ENCODE measurements around the gene KPTN.

Gene KPTN

DNA sequence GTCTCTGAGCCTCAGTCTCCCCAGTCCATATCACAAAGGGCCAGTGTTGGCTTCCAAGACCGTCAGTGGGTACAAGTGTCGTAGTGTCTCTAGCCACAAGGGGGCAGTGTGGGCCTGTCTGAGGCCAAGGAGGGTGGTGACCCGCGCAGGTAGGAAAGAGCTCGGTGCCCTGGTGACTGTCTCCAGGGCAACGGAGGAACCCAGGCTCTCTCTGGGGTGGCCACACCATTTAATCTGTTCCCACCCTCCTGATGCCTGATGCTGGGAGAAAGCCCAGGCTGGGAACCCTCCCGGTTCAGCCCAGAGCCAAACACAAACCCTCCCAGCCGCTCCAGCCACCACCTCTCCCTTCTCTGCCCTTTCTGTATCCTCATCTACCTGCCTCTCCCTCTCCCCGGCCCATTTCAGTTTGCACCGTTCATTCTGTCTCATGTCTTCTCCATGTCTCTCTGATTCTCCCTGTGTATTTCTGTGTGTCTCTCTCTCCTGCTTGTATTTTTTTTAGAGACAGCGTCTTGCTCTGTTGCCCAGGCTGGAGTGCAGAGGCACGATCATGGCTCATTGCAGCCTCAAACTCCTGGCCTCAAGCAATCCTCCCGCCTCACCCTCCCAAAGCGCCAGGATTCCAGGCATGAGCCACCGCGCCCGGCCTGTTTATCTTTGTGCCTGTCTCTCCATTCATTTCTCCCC lies 47.2 kb downstream of the KPTN start:
- in situ Hi-C loops (cut with MboI; ENCODE audit: low sequenced_read_pairs): loop anchor here (10.0 kb wide), 1 partner anchor 268 kb away; no protein-coding TSS in a partner anchor

DNA sequence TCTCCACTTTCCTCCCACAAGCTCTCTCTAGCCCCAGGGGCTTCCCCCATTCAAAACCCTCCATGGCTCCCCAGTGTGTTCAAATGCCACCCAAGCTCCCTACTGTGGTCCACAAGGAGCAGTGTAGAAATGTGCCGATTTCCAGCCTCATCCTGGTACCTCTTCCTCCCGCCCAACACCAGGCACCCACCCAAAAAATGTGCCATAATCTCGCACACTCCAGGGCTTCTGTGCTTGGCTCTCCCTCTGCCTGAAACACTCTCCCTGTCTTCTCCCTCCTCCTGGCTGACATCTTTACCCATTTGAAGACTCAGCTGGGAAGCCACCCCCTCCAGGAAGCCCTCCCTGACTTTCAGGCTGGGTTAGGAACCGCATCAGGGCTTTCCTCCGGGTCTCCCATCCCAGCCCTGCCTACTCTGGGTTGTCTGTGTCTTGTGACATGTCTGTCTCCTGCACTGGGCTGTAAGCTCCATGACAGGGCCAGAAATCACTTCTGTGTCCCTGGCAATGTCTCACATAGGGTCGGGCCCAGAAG lies 48.1 kb downstream of the KPTN start:
- in situ Hi-C loops (cut with MboI; ENCODE audit: low sequenced_read_pairs): loop anchor here (10.0 kb wide), 1 partner anchor 269 kb away; no protein-coding TSS in a partner anchor

DNA sequence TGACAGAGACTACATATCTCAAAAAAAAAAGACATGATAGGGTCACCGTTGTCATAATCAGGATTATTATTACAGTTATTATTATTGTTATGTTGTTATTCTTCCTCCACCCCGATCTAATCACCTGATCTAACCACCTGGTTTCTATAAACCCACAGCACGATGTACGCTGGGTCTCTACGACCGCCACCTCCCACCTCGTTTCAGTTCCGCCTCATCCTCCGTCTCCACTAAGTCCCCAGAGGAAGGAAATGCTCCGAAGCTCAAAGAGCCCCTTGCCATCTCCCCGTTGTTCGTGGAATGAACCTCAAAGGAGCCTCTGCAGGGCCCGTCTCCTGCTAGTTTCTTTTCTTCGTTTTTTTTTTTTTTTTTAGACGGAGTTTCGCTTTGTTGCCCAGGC lies 48.8 kb downstream of the KPTN start:
- in situ Hi-C loops (cut with MboI; ENCODE audit: low sequenced_read_pairs): loop anchor here (10.0 kb wide), 1 partner anchor 270 kb away; no protein-coding TSS in a partner anchor

DNA sequence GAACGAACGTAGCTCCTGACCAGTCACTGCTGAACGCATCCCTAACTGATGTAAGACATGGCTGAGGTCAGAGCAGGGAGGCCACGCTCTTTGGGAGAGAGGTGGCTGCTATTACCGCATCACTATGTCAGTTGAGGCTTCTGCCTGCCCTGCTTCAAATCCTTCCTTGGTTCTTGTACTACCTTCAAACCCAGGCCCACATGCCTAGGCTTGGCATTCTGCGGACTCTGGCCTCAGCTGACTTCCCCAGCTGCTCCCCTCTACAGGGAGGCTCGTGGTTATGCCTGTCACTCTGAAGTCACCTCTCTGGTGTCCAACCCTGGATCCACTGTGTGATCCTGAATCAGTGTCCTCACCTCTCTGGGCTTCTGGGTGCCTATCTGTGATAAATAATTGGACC lies 49.9 kb downstream of the KPTN start:
- in situ Hi-C loops (cut with MboI; ENCODE audit: low sequenced_read_pairs): loop anchor here (10.0 kb wide), 1 partner anchor 271 kb away; no protein-coding TSS in a partner anchor

DNA sequence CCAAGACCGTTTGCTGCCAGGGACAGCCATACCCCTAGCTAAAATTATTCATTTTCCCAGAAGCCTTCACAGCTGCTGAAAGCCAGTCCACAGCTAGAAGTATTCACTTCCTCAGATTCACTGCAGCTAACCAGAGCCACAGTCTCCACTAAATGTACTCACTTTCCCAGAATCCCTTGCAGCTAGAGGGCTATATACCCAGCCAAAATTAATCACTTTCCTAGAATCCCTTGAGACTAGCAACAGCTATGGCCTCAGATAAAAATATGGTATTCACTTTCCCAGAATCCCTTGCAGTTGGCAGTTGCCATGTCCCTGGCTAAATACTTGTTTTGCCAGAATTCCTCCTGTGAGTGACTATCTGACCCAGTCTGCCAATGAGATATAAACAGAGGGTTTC lies 50.9 kb downstream of the KPTN start:
- in situ Hi-C loops (cut with MboI; ENCODE audit: low sequenced_read_pairs): loop anchor here (10.0 kb wide), 1 partner anchor 272 kb away; no protein-coding TSS in a partner anchor

DNA sequence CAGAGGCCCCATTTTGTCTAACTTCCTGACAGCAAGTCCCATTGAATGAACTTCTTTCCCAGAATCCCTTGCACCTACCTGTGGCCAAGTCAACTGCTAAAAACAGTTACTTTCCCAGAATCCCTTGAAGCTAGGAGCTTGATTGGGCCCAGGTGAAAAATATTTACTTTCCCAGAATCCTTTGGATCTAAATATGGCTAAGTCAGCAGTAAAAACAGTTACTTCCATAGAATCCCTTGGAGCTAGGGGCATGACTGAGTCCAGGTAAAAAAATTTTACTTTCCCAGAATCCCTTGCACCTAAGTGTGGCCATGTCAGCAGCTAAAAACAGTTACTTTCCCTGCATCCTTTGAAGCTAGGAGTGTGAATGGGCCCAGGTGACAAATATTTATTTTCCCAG lies 51.5 kb downstream of the KPTN start:
- in situ Hi-C loops (cut with MboI; ENCODE audit: low sequenced_read_pairs): loop anchor here (10.0 kb wide), 1 partner anchor 272 kb away; no protein-coding TSS in a partner anchor

DNA sequence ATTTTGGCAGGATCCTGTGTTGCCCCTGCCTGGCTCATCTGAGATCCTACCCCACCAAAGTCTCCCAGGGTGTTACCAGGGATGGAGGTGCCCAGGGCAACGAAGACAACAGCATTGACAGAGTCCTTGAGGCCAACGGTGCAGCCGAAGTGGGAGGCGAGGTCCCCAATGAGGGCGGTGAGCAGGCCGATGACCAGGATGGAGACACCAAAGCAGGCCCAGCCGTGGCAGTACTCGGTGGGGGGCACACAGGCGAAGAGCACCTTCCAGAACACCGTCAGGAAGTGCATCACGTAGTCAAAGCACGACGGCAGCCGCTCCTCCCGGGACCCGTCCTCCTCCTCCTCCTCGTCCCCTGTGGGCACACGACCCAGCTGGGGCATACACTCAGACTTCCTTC lies 51.9 kb downstream of the KPTN start:
- in situ Hi-C loops (cut with MboI; ENCODE audit: low sequenced_read_pairs): loop anchor here (10.0 kb wide), 1 partner anchor 273 kb away; no protein-coding TSS in a partner anchor

DNA sequence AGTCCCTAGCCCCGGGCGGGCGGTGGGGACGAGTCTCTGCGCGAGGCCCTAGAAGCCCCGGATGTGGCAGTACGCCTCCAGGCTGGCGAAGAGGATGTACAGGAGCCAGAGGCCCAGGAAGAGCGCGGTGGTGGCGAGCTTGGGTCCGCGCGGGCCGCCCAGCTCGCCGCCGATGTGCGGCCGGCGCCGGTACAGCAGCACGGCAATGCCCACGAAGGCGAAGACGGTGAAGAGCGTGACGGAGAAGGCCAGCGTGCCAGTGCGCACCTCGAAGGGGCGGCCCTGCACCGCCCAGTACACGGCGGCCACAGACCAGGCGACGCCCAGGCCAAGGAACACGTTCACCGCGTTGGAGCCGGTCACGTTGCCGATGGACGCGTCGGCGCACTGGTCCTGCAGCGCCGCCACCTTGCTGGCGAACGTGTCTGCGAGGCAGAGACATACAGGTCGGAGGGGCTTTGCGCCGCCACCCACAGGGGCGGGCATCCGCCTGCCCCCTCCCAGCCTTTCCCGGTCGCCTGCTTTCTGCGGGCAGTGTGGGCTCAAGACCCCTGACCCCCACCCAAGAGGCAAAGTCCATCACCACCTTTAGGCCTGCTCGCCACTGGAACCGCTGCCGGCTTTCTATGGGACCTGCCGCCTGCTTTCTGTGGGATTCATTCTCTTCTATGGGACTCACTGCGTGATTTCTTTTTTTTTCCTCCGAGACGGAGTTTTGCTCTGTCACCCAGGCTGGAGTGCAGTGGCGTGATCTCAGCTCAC lies 53.8 kb downstream of the KPTN start:
- in situ Hi-C loops (cut with MboI; ENCODE audit: low sequenced_read_pairs): loop anchor here (10.0 kb wide), 1 partner anchor 275 kb away; no protein-coding TSS in a partner anchor

DNA sequence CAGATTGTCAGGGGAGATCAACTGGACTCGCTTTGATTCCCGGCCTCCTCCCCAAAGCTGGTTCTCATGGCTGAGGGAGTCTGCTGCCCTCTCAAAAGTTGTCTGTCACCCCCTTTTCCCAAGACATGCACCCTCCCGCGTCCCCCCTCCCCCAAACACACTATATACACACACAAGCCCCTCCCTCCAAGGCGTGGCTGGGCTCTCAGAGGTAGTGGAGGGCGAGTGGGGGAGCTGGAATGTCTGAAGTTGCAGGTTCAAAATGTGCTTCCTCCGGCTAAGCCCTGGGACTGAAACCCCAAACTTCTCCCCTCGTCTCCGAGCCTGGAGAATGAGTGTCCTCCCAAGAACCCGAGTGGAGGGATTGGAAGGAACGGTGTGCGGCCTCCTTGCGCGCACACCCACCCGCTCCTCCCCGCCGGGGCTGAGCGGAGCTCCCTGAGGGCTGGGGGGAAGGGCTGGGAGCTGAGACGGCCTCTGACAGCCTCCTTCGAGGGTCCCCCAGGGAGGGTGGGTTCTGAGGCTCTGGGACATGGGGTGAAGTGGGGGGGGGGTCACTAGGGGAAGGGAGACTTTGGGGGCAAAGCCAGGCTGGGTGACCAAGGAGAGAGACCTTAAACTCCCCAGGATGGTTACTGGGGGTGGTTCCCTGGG lies 54.8 kb downstream of the KPTN start:
- in situ Hi-C loops (cut with MboI; ENCODE audit: low sequenced_read_pairs): no loop called here

DNA sequence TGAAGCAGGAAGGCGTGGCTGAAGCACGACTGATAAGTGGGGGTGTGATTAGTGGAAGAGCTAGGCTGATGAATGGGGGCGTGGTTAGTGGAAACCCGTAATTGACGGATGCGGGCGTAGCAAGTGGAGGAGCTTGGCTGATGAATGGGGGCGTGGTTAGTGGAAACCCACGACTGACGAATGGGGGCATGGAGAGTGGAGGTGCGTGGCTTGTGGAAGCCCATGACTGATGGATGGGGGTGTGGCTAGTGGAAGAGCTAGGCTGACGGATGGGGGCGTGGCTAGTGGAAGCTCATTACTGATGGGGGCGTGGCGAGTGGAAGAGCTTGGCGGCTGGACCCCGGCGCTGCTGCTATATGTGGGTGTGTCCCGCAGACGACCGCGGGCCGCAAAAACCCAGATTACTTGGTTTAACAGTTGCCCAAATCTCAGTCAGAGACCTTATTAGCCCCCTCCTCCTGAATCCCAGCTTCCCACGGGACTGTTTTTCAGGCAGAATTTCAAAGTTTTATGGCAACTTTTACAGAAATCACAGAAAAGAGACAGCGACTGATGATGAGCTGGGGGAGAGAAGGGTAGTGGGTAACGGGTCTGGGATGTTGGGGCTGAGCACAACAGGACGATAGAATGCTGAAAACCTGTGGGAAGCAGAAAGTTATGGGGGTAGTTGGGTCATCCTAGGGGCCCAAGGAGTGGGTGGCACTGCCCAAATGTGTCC lies 55.7 kb downstream of the KPTN start:
- in situ Hi-C loops (cut with MboI; ENCODE audit: low sequenced_read_pairs): no loop called here

DNA sequence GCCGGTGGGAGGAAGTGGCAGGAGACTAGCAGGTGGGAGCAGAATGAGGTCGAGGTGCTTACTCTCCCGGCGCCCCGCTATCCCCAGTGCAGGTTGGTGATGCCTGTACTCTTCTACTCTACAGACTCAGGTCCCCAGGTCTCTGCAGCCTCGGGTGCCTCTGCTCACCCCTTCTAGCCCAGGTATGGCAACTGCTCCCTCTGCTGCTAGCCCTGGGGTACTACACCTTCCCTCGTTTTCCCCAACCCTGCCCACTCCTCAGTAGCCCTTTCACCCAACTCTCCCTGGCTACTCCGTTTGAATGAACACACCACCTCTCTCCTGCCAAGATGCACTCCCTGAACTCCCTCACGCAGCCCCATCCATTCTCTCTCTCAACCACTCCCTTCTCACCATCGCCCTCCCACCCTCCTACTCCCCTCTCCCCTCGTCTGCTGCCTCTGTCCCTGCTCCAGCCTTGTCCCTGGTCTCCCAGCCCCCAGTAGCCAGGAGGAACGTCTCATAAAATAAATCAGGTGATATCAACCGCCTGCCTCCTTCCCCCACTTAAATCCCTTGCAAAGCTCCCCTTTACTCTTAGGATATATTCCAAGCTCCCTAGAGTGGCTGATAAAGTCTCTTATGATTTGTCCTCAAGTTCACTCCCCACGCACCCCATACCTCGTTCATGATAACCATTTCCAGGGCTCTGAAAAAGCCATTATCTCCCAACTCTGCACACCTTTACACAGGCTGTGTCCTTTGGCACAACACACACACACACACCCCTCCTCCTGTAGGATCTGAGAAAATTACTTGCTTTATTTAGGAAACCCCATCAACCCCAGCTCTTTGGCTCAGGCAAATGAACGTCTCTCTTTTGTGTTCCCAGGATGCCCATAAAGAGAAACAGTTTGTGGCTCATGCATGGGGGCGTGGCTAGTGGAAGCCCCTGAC lies 56.5 kb downstream of the KPTN start:
- in situ Hi-C loops (cut with MboI; ENCODE audit: low sequenced_read_pairs): no loop called here
